Measurements from ENCODE around the gene NAALADL2.
"Not testable (repeated sequence)": the region's sequence is repeated elsewhere in the genome, so short reads cannot be mapped to it uniquely, and the experiment has no call there.

NAALADL2 gene

GRCh38 chr3:175073219-175073905 is 214.2 kb downstream of the NAALADL2 start:
- DNase-seq (ENCODE audit: low spot score): no peak

DNA sequence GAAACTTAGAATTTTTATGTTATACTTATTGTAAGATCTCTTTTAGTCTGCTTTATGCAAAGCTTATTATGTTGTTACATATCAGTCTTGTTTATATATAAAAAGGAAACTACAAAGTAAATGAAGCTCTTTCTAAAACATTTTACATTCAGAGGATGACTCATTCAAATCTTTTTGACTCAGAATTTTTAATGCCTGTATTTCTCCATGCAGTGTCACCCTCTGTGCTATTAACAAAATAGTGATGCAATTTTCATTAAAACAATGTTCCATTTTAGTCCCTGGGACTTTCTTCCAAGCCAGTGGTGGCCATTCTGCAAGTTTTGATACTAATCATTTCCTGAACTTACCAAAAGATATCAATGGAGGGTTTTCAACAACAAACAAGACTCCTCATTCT is 216.1 kb downstream of the NAALADL2 start:
- no peak for DNase-seq (ENCODE audit: low spot score)

DNA sequence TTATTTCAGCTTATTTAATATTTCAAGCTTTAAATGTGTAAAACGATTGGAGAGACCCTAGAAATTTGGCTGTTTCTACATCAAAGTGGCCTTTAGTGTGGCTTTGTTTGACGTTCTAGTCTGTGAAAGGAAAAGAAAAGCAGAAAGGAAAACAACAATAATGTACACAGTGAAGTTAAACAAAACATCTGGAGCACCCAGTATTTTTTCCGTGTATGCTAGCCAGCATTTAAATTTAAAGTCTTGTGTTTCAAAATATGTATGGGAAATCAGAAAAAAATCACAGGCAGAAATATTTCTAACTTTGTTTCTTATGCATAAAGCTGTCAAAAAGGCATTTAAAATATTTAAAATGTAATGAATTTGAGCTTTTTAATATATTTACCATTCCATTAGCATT is 218.1 kb downstream of the NAALADL2 start:
- DNase-seq (ENCODE audit: low spot score): no peak

GRCh38 chr3:175082631-175083030 is 223.5 kb downstream of the NAALADL2 start:
- DNase-seq (ENCODE audit: low spot score): no peak

DNA sequence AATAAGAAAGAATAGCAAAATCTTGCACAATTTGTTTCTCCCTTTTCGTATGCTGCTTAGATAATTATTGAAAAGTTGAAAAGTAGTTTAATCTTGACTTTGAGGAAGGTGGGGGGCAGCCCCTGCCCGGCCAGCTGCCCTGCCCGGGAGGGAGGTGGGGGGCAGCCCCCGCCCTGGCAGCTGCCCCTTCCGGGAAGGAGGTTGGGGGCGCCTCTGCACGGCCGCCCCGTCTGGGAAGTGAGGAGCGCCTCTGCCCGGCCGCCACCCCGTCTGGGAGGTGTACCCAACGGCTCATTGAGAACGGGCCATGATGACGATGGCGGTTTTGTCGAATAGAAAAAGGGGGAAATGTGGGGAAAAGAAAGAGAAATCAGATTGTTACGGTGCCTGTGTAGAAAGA is 228.0 kb downstream of the NAALADL2 start:
- not testable (repeated sequence) for DNase-seq (ENCODE audit: low spot score)

- no peak for DNase-seq (ENCODE audit: low spot score)
These were observed 229.7 kb downstream of the NAALADL2 start for GRCh38 chr3:175088766-175089380.

DNA sequence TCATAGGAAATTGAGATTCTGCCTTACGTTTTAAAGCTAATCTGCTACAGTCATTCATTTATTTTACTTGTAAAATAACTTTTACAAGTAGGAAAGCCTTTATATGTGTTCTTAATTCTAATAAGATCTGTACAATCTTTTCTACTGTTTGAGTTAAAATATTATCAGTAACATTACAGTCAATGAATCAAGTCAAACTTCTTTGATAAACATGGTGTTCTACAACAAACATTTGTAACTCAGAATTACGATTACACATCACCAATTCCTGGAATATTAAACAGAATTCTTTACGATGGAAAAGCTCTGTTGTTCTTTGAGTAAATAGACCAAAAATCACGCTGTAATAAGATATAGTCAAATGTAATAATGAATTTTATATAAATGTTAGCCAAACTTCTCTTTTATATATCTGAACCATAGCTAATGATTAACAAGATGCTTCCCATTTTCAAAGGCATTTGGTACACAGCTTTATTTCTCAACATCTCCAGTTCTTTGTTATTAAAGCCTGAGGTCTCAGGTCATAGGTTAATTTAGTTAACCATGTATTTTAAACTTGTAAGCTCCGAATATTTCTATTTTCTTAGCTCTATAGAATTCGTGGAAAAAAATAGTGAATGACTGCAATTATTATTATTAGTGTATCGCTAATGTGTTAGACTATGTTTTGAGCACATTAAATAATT is 232.4 kb downstream of the NAALADL2 start:
- no peak for DNase-seq (ENCODE audit: low spot score)

DNA sequence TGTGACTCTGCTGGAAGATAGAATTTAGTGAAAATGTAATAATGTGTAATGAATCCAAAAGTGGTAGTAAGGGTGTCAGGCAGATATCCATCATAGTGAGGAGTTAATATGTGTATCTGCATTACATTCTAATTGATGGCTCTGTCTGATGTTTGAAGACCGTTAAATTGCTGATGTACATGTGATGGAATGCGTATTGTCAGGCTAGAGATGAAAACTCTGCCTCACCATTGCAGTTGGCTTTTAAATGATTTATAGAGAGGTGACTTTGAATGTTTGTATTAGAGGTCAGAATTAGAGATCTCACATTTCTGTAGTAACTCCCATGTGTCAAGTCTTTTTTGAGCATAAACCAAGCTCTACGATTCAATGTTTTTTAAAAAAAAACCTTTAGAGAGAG is 234.6 kb downstream of the NAALADL2 start:
- no peak for DNase-seq (ENCODE audit: low spot score)

DNA sequence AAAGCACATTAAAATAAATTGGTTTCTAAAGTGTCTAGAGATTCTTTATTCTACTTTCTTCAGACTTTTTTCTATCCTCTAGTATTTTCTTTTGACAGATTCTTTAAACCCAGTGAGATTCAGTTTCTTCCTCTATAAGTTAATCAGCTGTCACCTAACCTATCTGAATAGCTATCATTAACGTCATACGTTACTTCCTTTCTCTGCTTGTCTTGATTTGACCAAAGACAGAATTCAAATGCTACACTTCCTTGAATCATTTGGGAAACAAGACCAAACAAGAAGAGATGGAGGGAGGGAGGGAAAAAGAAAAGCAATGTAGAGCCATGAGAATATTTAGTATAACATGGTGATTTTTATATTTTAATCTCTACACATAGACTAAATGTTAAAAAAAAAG is 235.2 kb downstream of the NAALADL2 start:
- DNase-seq (ENCODE audit: low spot score): no peak

- no peak for DNase-seq (ENCODE audit: low spot score)
These were observed 239.5 kb downstream of the NAALADL2 start for GRCh38 chr3:175098644-175099043.

DNA sequence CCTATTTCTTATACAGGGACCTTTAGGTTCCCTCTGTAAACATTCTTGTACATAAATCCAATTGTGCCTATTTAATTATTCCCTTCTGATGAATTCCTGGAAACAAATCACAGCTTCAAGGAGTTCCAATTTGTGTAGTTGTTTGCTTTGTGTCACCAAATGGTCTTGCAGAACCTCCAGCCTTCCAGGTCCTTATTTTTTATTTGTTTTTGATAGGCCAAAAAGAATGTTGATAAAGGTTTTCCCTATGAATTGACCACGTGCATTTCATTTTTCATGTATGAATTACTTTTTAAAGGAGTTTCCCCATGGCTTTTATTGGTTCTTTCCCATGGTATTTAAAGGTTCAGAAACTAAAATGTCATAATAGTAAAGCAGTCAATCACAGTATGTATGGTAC is 243.0 kb downstream of the NAALADL2 start:
- DNase-seq (ENCODE audit: low spot score): no peak

- DNase-seq (ENCODE audit: low spot score): no peak
These were observed 244.2 kb downstream of the NAALADL2 start for GRCh38 chr3:175103298-175103697.

GRCh38 chr3:175105066-175105465 is 245.9 kb downstream of the NAALADL2 start:
- no peak for DNase-seq (ENCODE audit: low spot score)

GRCh38 chr3:175107231-175107630 is 248.1 kb downstream of the NAALADL2 start:
- no peak for DNase-seq (ENCODE audit: low spot score)

DNA sequence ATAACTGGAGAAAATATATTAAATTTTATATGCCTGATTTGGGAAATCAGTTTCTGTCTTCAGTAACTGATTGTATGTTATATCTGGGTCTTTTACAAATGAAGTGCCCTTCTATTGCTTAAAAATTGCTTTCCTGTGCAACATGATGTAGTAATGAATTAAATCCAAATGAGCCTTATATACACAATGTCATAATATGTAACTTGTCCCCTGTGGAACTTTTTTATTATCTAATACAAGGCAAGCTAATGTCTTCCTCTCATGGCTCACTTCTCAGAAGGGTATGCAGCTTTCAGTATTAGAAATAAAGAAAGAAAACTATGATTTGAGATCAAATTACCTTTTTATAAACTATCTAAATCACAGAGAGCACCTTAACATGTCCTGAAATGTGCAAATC is 248.9 kb downstream of the NAALADL2 start:
- no peak for DNase-seq (ENCODE audit: low spot score)

- DNase-seq (ENCODE audit: low spot score): no peak
These were observed 249.5 kb downstream of the NAALADL2 start for GRCh38 chr3:175108613-175109151.

- no peak for DNase-seq (ENCODE audit: low spot score)
These were observed 251.9 kb downstream of the NAALADL2 start for GRCh38 chr3:175111036-175111435.

GRCh38 chr3:175118382-175118941 is 259.3 kb downstream of the NAALADL2 start:
- DNase-seq (ENCODE audit: low spot score): no peak

DNA sequence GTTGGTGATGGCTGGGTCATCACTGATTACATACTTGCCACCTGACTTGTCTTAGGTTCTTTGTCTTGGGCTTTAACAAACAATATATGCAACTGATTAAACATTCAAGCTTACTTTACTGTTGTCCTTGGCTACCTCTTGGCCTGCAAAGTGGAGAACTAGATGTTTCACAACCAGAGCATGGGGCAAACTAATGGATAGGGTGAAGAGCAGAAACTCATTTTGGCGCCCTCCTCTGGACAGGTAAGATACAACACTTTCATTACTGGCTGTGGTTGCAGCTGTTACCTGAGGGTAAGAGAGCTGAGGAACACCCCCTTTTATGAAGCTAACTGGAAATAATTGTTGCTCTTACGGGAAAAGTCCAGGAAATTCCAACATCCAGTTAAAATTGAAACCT is 262.1 kb downstream of the NAALADL2 start:
- no peak for DNase-seq (ENCODE audit: low spot score)

DNA sequence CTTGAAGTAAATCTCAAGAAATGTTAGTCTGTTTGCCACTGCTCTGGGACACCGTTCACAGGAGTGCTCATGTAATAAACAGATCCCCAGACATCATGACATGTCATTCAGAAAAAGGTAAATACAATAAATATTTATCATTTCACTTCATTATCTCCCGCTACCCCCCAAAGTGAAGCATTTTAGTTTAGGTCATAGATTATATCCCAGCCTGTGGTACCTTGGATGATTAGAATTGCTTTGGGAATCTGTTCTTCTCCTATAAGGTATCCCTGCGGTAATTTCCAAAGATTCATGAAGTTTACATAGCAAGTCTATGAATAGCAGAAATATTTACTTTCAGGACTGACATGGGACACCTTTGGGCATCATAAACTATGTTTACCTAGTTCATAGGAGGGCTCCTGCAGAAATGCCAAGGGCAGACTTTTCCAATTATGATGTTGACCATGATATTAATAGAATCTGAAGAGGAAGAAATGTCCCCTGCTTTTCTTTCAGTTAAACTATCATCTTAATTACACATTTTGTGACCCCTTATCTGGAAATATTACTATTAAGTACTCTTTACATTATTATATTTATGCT is 268.0 kb downstream of the NAALADL2 start:
- DNase-seq (ENCODE audit: low spot score): no peak

DNA sequence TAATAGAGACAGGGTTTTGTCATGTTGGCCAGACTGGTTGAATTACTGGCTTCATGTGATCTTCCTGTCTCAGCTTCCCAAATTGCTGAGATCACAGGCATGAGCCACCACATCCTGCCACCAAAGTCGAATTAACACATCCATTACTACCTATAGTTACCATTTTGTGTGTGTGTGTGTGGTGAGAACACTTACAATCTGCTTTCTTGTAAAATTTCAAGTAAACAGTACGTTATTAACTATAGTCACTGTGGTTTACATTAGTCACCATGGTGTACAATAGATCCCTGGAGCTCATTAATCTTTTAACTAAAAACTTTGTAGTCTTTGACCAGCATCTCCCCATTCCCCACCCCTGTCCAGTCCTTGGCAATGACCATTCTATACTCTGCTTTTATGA is 270.0 kb downstream of the NAALADL2 start:
- no peak for DNase-seq (ENCODE audit: low spot score)

- no peak for DNase-seq (ENCODE audit: low spot score)
These were observed 270.4 kb downstream of the NAALADL2 start for GRCh38 chr3:175129571-175129970.
